Retinal pigment epithelial cell (primary cell): Measurements from ENCODE around the gene SEMA4D.

Source experiments
- DNase-seq: peaks from one replicate; pipeline ENCODE4 v3.0.0-alpha.2; 2010; ENCODE audit warnings: low read depth
- H3K4me3 ChIP-seq: 2 replicates; pipeline ENCODE4 v1.5.1; 2011; ENCODE audit warnings: mild to moderate bottlenecking, low read length, control low read depth, moderate library complexity
- TF ChIP-seq, protein P1 (sequence below): conservative IDR thresholded peaks from 2 replicates; pipeline ENCODE4 v1.5.1; 2011; ENCODE audit warnings: low read depth, low read length, control low read depth, inconsistent platforms

Gene SEMA4D

DNA sequence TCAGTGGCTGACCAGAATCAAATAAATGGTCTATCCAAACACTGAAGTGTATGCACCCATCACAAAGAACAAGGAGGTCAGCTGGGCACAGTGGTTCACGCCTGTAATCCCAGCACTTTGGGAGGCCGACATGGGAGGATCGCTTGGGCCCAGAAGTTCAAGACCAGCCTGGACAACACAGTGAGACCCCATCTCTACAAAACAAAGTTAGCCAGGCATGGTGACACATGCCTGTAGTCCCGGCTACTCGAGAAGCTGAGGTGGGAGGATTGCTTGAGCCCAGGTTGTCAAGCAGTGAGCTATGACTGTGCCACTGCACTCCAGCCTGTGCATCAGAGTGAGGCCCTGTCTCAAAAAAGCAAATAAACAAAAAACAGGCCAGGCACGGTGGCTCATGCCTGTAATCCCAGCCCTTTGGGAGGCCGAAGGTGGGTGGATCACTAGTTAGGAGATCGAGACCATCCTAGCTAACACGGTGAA is 40.5 kb downstream of the SEMA4D start:
- TF ChIP-seq, protein P1, sequence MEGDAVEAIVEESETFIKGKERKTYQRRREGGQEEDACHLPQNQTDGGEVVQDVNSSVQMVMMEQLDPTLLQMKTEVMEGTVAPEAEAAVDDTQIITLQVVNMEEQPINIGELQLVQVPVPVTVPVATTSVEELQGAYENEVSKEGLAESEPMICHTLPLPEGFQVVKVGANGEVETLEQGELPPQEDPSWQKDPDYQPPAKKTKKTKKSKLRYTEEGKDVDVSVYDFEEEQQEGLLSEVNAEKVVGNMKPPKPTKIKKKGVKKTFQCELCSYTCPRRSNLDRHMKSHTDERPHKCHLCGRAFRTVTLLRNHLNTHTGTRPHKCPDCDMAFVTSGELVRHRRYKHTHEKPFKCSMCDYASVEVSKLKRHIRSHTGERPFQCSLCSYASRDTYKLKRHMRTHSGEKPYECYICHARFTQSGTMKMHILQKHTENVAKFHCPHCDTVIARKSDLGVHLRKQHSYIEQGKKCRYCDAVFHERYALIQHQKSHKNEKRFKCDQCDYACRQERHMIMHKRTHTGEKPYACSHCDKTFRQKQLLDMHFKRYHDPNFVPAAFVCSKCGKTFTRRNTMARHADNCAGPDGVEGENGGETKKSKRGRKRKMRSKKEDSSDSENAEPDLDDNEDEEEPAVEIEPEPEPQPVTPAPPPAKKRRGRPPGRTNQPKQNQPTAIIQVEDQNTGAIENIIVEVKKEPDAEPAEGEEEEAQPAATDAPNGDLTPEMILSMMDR: no peak
- no peak overlapping the region for H3K4me3 ChIP-seq
- DNase-seq: no peak

DNA sequence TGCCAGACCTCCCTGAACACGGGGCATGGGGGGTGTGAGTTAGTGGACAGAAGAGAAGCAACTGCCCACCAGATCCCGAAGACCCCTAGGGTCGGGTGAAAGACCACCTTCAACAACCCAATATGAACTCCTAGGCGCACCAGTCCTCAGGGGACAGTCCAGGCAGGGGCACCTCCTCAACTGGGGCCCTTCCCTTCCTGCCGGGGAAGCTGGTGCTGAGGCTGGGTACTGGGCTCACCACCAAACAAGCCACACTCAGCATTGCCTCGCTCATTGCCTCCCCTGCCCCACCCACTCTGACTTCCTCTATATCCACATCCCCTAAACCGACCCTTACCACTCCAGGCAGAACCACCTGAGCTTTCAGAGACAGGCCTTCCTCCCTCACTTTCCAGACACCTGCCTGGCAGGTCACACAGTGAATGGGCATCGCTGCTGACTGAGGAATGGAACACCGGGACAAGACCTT is 42.5 kb downstream of the SEMA4D start:
- TF ChIP-seq, protein P1: no peak
- H3K4me3 ChIP-seq: no peak overlapping the region
- DNase-seq: no peak

DNA sequence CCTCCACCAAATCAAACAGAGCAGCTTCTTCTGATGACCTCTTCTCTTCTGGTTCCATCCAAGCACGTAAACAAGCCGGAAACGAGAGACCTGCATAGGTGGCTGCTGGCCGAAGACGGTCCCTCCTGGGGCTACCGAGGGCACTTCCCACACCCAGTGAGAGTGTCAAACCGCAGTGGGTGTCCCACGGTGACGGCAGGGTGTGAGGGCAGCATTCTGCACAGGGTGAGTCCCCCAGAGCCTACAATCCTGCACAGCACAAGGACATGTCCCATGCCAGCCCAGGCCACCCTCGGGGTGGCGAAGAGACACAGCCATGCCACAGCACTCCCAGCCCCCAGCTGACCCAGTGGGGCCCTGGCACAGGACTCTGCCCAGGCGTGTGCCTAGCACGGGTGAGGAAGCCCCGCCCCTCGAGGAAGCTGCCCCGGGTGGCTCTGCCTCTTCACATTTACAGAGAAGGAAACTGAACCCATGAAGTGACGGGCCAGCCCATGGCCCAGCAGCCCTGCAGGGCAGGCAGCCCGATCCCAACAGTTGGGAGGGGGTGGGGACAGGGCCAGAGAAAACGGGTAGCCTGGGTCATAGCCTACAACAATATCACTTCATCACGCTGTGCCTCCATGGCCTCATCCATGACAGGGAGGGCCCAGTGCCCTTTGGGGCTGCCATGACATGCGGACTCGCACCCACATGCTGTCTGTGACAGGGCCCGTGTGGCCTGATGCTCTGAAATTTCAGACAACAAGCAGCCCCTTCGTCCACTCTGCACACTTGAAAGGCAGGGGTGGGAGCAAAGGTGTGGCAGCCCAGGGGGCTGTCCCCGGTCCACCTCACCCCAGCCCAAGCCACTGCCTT is 43.2 kb downstream of the SEMA4D start:
- DNase-seq: no peak
- TF ChIP-seq, protein P1: no peak
- no peak overlapping the region for H3K4me3 ChIP-seq

DNA sequence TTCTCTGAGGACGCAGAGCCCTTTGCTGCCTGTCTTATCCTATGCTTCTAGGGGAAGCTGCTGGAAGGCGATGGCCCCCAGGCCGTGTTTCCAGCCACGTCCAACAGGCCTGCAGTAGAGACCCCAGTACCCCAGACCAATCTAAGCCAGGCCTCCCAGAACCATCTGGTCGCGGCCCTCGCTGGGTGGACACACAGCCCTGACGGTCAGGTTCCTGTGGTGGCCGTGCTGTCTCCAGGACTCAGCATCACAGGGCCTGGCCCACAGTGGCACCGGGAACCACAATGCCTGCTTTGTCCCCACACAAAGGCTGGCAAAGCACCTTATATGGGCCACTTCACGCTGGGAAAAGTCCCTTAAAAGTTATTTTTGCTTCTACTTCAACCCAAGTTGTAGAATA is 44.5 kb downstream of the SEMA4D start:
- no peak overlapping the region for H3K4me3 ChIP-seq
- no peak for DNase-seq
- TF ChIP-seq, protein P1: no peak

DNA sequence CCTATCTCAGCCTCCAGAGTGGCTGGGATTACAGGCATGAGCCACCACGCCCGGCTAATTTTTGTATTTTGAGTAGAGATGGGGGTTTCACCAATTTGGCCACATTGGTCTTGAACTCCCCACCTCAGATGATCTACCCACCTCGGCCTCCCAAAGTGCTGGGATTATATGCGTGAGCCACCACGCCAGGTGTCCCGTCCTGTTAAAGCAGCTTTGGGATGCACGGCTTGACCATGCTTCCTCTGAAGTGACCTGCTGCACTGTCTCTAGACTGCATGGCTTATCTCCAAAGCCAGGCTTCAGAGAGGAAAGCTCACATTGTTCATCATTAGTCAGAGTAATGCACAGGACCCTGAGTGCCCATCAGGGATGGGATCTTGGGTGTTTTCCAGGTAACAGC is 45.4 kb downstream of the SEMA4D start:
- TF ChIP-seq, protein P1: no peak
- DNase-seq: no peak

DNA sequence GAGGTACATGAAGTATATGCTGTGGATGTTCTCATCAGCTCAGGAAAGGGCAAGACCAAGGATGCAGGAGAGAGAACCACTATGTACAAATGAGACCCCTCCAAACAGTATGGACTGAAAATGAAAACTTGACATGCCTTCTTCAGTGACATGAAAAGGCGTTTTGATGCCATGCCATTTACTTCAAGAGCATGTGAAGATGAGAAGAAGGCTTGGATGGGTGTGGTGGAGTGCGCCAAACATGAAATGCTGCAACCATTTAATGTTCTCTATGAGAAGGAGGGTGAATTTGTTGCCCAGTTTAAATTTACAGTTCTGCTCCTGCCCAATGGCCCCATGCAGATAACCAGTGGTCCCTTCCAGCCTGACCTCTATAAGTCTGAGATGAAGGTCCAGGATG is 47.7 kb downstream of the SEMA4D start:
- TF ChIP-seq, protein P1: no peak
- no peak for DNase-seq
- no peak overlapping the region for H3K4me3 ChIP-seq

More for the DNA sequence above, 45.4 kb downstream of the SEMA4D start:
- no peak overlapping the region for H3K4me3 ChIP-seq

DNA sequence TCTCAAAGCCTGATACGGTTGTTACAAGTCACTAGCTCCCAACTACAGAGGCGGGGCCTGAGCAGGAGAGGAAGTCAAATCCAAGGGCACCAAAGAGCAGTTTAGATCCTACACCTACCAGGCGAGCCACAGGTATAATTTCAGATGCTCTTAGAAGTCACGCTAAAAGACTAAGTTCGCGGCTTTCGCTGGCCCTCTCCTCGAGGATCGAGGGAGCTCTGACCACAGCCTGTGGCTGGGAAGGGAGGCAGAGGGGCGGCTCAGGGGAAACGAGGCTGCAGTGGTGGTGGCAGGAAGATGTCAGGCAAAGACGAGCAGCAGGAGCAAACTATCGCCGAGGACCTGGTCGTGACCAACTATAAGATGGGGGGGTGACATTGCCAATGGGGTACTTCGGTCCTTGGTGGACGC is 48.6 kb downstream of the SEMA4D start:
- TF ChIP-seq, protein P1: no peak
- no peak overlapping the region for H3K4me3 ChIP-seq
- no peak for DNase-seq
